Measurements from ENCODE around the gene SYNGR2.

SYNGR2 gene

DNA sequence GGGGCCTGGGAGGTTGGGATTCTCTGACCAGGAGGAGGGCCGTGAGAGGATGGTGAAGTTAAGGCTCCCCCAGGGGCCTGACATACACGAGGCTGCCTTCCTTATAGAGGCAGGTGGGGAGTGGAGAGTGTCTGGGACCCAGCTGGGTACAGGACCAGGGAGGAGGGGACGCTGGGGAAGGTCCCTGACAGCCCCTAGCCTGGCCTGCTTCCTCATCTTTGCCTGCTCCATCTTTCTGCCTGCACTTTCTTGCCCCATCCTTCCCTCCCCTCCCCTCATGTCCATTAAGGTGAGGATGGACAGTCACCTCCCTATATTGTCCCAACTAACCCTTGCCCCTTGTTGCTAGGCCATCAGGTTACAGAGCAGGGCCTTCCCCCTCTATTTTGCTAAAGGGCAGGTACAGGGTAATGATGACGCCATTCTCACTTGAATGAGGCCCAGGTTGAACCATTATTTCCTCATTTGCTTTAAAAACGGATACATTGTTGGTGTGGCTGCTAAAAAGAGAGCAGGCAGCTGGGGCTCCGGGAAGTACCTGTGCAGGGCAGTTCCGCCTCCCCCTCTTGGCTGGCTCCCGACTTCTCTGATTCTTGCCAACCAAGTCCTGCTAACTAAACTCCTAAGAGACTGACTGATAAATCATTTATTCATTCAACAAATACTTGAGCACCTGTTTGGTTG, 20.9 kb upstream of the SYNGR2 start:
- no peak overlapping the region for H3K4me3 ChIP-seq (ENCODE audit: severe bottlenecking)
- peaks cover 12% of the 10 kb centered on the region for H3K4me1 ChIP-seq (ENCODE audit: insufficient read depth, poor library complexity, severe bottlenecking)

DNA sequence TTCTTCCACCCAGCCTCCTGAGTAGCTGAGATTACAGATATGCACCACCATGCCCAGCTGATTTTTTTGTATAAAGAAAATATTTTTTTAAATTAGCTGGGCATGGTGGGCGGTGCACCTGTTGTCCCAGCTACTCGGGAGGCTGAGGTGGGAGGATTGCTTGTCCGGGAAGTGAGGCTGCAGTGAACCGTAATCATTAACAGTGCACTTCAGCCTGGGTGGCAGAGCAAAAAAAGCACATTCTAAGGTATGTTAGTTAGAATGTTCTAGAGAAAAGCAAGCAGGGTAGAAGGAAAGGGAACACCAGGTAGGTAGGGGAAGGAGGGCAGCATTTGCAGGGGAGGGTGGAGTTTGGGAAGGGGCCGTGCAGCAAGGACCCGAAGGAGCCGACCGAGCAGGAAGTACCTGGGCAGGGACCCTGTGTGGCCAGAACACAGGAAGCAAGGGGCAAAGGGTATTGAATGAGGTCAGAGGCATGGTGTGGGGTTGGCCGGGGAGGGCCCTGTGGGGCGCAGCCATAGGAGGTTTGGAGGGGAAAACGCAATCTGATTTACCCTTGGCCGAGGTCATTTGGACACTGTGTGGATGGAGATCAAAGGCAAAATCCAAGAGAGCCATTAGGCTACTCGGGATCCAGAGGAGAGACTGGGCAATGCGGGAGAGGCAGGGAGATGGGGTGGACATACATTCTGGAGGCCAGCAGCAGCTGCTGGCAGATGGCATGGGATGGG, 19.9 kb upstream of the SYNGR2 start:
- Histone ChIP-seq H3K4me1 (ENCODE audit: insufficient read depth, poor library complexity, severe bottlenecking) (peaks cover 11% of the 10 kb centered on the region), H3K9me3 (ENCODE audit: severe bottlenecking) (no peaks in the 10 kb centered on the region), H3K36me3 (ENCODE audit: low read depth) (no peaks in the 10 kb centered on the region), H3K27ac (ENCODE audit: poor library complexity, severe bottlenecking) (no peak overlapping the region), H3K4me3 (ENCODE audit: severe bottlenecking) (no peak overlapping the region), H3K27me3 (ENCODE audit: insufficient read depth, poor library complexity, severe bottlenecking) (no peaks in the 10 kb centered on the region)
- DNase-seq (ENCODE audit: low spot score), result no peak
- ATAC-seq (ENCODE audit: low read depth), result no peak
- TF ChIP-seq, protein P1, sequence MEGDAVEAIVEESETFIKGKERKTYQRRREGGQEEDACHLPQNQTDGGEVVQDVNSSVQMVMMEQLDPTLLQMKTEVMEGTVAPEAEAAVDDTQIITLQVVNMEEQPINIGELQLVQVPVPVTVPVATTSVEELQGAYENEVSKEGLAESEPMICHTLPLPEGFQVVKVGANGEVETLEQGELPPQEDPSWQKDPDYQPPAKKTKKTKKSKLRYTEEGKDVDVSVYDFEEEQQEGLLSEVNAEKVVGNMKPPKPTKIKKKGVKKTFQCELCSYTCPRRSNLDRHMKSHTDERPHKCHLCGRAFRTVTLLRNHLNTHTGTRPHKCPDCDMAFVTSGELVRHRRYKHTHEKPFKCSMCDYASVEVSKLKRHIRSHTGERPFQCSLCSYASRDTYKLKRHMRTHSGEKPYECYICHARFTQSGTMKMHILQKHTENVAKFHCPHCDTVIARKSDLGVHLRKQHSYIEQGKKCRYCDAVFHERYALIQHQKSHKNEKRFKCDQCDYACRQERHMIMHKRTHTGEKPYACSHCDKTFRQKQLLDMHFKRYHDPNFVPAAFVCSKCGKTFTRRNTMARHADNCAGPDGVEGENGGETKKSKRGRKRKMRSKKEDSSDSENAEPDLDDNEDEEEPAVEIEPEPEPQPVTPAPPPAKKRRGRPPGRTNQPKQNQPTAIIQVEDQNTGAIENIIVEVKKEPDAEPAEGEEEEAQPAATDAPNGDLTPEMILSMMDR (IDR thresholded peaks at IDR 0.05; ENCODE audit: poor library complexity, severe bottlenecking), result no peak

More for the DNA sequence above, 20.9 kb upstream of the SYNGR2 start:
- Histone ChIP-seq H3K36me3 (ENCODE audit: low read depth) (no peaks in the 10 kb centered on the region), H3K27ac (ENCODE audit: poor library complexity, severe bottlenecking) (no peak overlapping the region), H3K9me3 (ENCODE audit: severe bottlenecking) (no peaks in the 10 kb centered on the region), H3K27me3 (ENCODE audit: insufficient read depth, poor library complexity, severe bottlenecking) (no peaks in the 10 kb centered on the region)
- no peak for ATAC-seq (ENCODE audit: low read depth)
- TF ChIP-seq, protein P1 (IDR thresholded peaks at IDR 0.05; ENCODE audit: poor library complexity, severe bottlenecking), result no peak
- DNase-seq (ENCODE audit: low spot score), result no peak

DNA sequence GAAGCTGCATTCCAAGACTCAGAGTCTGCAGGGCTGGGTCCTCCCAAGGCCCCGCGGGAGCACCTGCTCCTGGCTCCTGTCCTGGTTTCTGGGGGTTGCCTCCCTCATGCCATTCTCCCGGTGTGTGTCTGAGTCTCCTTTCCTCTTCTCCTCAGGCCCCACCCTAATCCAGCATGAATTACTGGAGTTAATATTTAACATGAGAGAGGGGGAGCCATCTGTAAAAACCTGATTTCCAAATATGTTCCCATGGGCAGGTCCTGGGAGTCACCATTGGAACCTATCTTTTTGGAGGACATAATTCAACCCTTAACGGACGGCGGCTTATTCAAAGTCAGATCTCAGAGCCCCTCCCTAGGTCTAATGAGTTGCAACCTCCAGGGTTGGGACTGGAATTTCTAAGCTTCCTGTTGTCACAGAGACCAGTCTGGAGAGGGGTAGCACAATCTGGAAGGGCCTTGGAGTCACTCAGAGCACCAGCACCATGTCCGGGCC, 16.8 kb upstream of the SYNGR2 start:
- no peak overlapping the region for H3K27ac ChIP-seq (ENCODE audit: poor library complexity, severe bottlenecking)
- H3K9me3 ChIP-seq (ENCODE audit: severe bottlenecking), result no peaks in the 10 kb centered on the region
- H3K36me3 ChIP-seq (ENCODE audit: low read depth), result no peaks in the 10 kb centered on the region
- TF ChIP-seq, protein P1 (IDR thresholded peaks at IDR 0.05; ENCODE audit: poor library complexity, severe bottlenecking), result no peak
- H3K27me3 ChIP-seq (ENCODE audit: insufficient read depth, poor library complexity, severe bottlenecking), result no peaks in the 10 kb centered on the region
- no peak overlapping the region for H3K4me3 ChIP-seq (ENCODE audit: severe bottlenecking)
- peak; percentile 51; the same call in 1 of the 3 replicates for ATAC-seq (ENCODE audit: low read depth)
- no peaks in the 10 kb centered on the region for H3K4me1 ChIP-seq (ENCODE audit: insufficient read depth, poor library complexity, severe bottlenecking)
- DNase-seq (ENCODE audit: low spot score), result no peak

DNA sequence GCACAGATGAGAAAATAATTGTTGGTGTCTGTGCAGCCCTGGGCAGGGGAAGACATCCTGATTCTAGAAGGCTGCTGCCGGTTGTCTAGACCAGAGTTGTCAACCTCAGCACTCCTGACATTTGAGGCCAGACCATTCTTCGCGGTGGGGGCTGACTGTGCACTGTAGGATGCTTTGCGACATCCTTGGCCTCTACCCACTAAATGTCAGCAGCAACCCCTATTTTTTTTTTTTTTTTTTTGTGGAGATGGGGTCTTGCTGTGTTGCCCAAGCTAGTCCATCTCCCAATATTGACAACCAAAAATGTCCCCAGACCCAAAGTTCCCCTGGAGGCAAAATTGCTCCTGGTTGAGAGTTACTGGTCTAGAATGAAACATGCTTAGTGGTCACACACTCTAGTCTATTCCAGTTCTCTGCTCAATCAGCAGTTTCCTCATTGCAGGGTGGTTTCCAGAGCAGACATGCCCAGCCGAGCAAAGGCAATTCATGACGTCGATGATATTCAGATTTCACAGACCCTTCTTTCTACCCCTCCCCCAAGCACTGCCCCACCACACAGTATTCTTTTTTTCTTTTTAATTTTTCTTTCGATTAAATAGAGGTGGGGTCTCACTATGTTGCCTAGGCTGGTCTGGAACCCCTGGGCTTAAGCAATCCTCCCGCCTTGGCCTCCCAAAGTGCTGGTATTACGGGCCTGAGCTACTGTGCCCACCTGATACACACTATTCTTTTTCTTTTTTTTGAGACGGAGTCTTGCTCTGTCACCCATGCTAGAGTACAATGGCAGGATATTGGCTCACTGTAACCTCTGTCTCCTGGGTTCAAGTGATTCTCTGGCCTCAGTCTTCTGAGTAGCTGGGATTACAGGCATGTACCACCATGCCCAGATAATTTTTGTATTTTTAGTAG, 13.2 kb upstream of the SYNGR2 start:
- peaks cover 14% of the 10 kb centered on the region for H3K4me1 ChIP-seq (ENCODE audit: insufficient read depth, poor library complexity, severe bottlenecking)
- H3K36me3 ChIP-seq (ENCODE audit: low read depth), result no peaks in the 10 kb centered on the region
- no peak overlapping the region for H3K27ac ChIP-seq (ENCODE audit: poor library complexity, severe bottlenecking)
- no peaks in the 10 kb centered on the region for H3K9me3 ChIP-seq (ENCODE audit: severe bottlenecking)
- H3K27me3 ChIP-seq (ENCODE audit: insufficient read depth, poor library complexity, severe bottlenecking), result no peaks in the 10 kb centered on the region
- DNase-seq (ENCODE audit: low spot score), result no peak
- no peak overlapping the region for H3K4me3 ChIP-seq (ENCODE audit: severe bottlenecking)
- ATAC-seq (ENCODE audit: low read depth), result no peak
- TF ChIP-seq, protein P1 (IDR thresholded peaks at IDR 0.05; ENCODE audit: poor library complexity, severe bottlenecking), result no peak

Data from RWPE2 (cell line).